Chondrocyte (in vitro differentiated cells): Measurements from ENCODE around the gene SLC25A13. TPM values are rescaled to one million over a fixed set of nuclear protein-coding genes. Genes with fewer than 3 reads are reported as not detected.

Experiments used
- DNase-seq: peaks from one replicate; pipeline ENCODE4 v3.0.0; 2021; ENCODE audit warnings: mixed read lengths, low spot score
- H3K27ac Mint-ChIP-seq: one replicate; pipeline ENCODE4 v1.8.0; 2021; ENCODE audit warnings: mild to moderate bottlenecking, moderate library complexity, mixed read lengths; ENCODE audit not compliant: unreplicated experiment
- H3K27me3 Mint-ChIP-seq: 2 replicates; pipeline ENCODE4 v1.8.0; 2021; ENCODE audit warnings: low read depth, mixed read lengths
- H3K36me3 Mint-ChIP-seq: 2 replicates; pipeline ENCODE4 v1.8.0; 2021; ENCODE audit warnings: low read depth, mixed read lengths
- H3K4me1 Mint-ChIP-seq: 2 replicates; pipeline ENCODE4 v1.8.0; 2021; ENCODE audit warnings: low read depth, mild to moderate bottlenecking, mixed read lengths
- H3K4me3 Mint-ChIP-seq: one replicate; pipeline ENCODE4 v1.8.0; 2021; ENCODE audit warnings: mild to moderate bottlenecking, moderate library complexity, mixed read lengths; ENCODE audit not compliant: unreplicated experiment
- H3K9me3 Mint-ChIP-seq: 2 replicates; pipeline ENCODE4 v1.8.0; 2021; ENCODE audit warnings: low read depth, mixed read lengths
- total RNA-seq: library from RNA; stranded (reverse); gene quantifications from 3 replicates; pipeline ENCODE4 v1.2.1, GENCODE V29; 2021
- TF ChIP-seq, protein P1 (sequence below): fragments of 200-600 bp; sonication (generic); IDR thresholded peaks from 2 replicates; pipeline ENCODE4 v1.5.0; 2021; ENCODE audit warnings: antibody characterized with exemption, mild to moderate bottlenecking, moderate library complexity

The SLC25A13 gene
- total RNA-seq, 1 donor from 2014 or later: 26.6 TPM

- TF ChIP-seq, protein P1, sequence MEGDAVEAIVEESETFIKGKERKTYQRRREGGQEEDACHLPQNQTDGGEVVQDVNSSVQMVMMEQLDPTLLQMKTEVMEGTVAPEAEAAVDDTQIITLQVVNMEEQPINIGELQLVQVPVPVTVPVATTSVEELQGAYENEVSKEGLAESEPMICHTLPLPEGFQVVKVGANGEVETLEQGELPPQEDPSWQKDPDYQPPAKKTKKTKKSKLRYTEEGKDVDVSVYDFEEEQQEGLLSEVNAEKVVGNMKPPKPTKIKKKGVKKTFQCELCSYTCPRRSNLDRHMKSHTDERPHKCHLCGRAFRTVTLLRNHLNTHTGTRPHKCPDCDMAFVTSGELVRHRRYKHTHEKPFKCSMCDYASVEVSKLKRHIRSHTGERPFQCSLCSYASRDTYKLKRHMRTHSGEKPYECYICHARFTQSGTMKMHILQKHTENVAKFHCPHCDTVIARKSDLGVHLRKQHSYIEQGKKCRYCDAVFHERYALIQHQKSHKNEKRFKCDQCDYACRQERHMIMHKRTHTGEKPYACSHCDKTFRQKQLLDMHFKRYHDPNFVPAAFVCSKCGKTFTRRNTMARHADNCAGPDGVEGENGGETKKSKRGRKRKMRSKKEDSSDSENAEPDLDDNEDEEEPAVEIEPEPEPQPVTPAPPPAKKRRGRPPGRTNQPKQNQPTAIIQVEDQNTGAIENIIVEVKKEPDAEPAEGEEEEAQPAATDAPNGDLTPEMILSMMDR: no peak
- H3K4me1 Mint-ChIP-seq: peaks cover 12% of the 10 kb centered on the region
- no peak for DNase-seq
- no peak overlapping the region for H3K27ac Mint-ChIP-seq
- no peaks in the 10 kb centered on the region for H3K27me3 Mint-ChIP-seq
- H3K36me3 Mint-ChIP-seq: peaks cover 9% of the 10 kb centered on the region
- no peaks in the 10 kb centered on the region for H3K9me3 Mint-ChIP-seq
- H3K4me3 Mint-ChIP-seq: no peak overlapping the region
Measured at GRCh38 chr7:96131525-96131924, 190.4 kb downstream of the SLC25A13 start.

DNA sequence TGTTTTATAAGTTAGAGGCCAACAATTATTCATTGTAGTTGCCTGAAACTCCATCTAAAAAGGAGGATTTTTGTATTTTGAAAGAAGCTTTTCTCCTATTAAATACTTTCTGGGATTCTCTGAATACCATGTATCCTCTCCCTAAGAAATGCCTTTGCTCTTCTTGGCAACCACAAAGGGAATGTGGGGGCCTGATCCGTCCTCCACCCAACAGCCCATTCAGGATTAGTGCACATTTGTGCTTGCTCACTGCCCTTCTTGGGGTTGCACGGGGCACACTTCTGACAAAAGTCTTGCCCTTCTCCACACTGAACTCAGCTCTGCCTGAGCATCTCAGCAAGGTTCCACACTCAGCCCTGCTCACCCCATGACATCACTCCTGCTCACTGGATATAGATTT lies 194.2 kb downstream of the SLC25A13 start:
- Mint-ChIP-seq H3K4me1 (peaks cover 8% of the 10 kb centered on the region), H3K36me3 (peaks cover 5% of the 10 kb centered on the region), H3K27ac (no peak overlapping the region), H3K4me3 (no peak overlapping the region), H3K27me3 (no peaks in the 10 kb centered on the region), H3K9me3 (no peaks in the 10 kb centered on the region)
- TF ChIP-seq, protein P1: no peak
- DNase-seq: no peak

- TF ChIP-seq, protein P1: no peak
- DNase-seq: no peak
- H3K27me3 Mint-ChIP-seq: no peaks in the 10 kb centered on the region
- no peaks in the 10 kb centered on the region for H3K9me3 Mint-ChIP-seq
- H3K27ac Mint-ChIP-seq: no peak overlapping the region
- no peak overlapping the region for H3K4me3 Mint-ChIP-seq
- peaks cover 9% of the 10 kb centered on the region for H3K36me3 Mint-ChIP-seq
- peaks cover 3% of the 10 kb centered on the region for H3K4me1 Mint-ChIP-seq
Measured at GRCh38 chr7:96126382-96126781, 195.5 kb downstream of the SLC25A13 start.

GRCh38 chr7:96122746-96123145 lies 199.2 kb downstream of the SLC25A13 start:
- Mint-ChIP-seq H3K4me1 (peaks cover 3% of the 10 kb centered on the region), H3K36me3 (peaks cover 15% of the 10 kb centered on the region), H3K9me3 (no peaks in the 10 kb centered on the region), H3K27ac (no peak overlapping the region), H3K27me3 (no peaks in the 10 kb centered on the region), H3K4me3 (no peak overlapping the region)
- TF ChIP-seq, protein P1: no peak
- DNase-seq: no peak

- H3K27me3 Mint-ChIP-seq: no peaks in the 10 kb centered on the region
- no peaks in the 10 kb centered on the region for H3K9me3 Mint-ChIP-seq
- H3K4me1 Mint-ChIP-seq: peaks cover 2% of the 10 kb centered on the region
- TF ChIP-seq, protein P1: no peak
- peaks cover 15% of the 10 kb centered on the region for H3K36me3 Mint-ChIP-seq
- H3K4me3 Mint-ChIP-seq: no peak overlapping the region
- H3K27ac Mint-ChIP-seq: no peak overlapping the region
- no peak for DNase-seq
Measured at GRCh38 chr7:96121752-96122151, 200.1 kb downstream of the SLC25A13 start.
